Neuronal stem cell (in vitro differentiated cells): ENCODE results near the gene KLHL35.

Experiments used
- DNase-seq: peaks from one replicate; pipeline ENCODE4 v3.0.0-alpha.2; 2013; ENCODE audit warnings: low spot score
- H2AFZ ChIP-seq: one replicate; pipeline ENCODE4 v1.6.1; 2013; ENCODE audit warnings: mild to moderate bottlenecking, low read length, inconsistent platforms
- H2AK5ac ChIP-seq: 2 replicates; pipeline ENCODE4 v1.6.1; 2013; ENCODE audit warnings: low read depth, mild to moderate bottlenecking, inconsistent platforms, low read length, moderate library complexity, mixed read lengths
- H2BK120ac ChIP-seq: 2 replicates; pipeline ENCODE4 v1.6.1; 2013; ENCODE audit warnings: low read depth, mild to moderate bottlenecking, inconsistent platforms, low read length, moderate library complexity, mixed read lengths
- H2BK12ac ChIP-seq: one replicate; pipeline ENCODE4 v1.6.1; 2013; ENCODE audit warnings: low read length, inconsistent platforms
- H2BK15ac ChIP-seq: 2 replicates; pipeline ENCODE4 v1.6.1; 2013; ENCODE audit warnings: mild to moderate bottlenecking, low read length, inconsistent platforms, mixed read lengths
- H2BK5ac ChIP-seq: one replicate; pipeline ENCODE4 v1.6.1; 2013; ENCODE audit warnings: inconsistent platforms, mild to moderate bottlenecking, low read length, moderate library complexity
- H3K14ac ChIP-seq: one replicate; pipeline ENCODE4 v1.6.1; 2013; ENCODE audit warnings: low read length, inconsistent platforms
- H3K18ac ChIP-seq: 2 replicates; pipeline ENCODE4 v1.6.1; 2013; ENCODE audit warnings: low read length, inconsistent platforms
- H3K23ac ChIP-seq: 2 replicates; pipeline ENCODE4 v1.6.1; 2013; ENCODE audit warnings: low read depth, mild to moderate bottlenecking, mixed read lengths, low read length, inconsistent platforms; ENCODE audit not compliant: poor library complexity
- H3K27ac ChIP-seq: replicated peaks from 3 replicates; pipeline ENCODE4 v1.5.1; 2013; ENCODE audit warnings: low read length, inconsistent platforms
- H3K27me3 ChIP-seq, 3 experiments: 2 replicates each; pipeline ENCODE4 v1.6.1; 2013; ENCODE audit warnings: low read length in 3 of 3, mild to moderate bottlenecking in 2 of 3, inconsistent platforms in 1 of 3, low read depth in 1 of 3, mixed read lengths in 1 of 3, moderate library complexity in 1 of 3; ENCODE audit not compliant: control insufficient read depth in 3 of 3, insufficient read depth in 3 of 3
- H3K36me3 ChIP-seq, 2 donors: replicated peaks in 1 of 2; 2 replicates each; pipeline ENCODE4 v1.6.1; 2013; ENCODE audit warnings: low read length in 2 of 2; ENCODE audit not compliant: control insufficient read depth in 2 of 2, insufficient read depth in 2 of 2
- H3K4ac ChIP-seq: 2 replicates; pipeline ENCODE4 v1.6.1; 2013; ENCODE audit warnings: inconsistent platforms, mild to moderate bottlenecking, low read length, moderate library complexity
- H3K4me1 ChIP-seq, 2 donors: 1 replicate in 1 of 2; 2 replicates in 1 of 2; pipeline ENCODE4 v1.6.1; 2013; ENCODE audit warnings: low read length in 2 of 2, low read depth in 1 of 2; ENCODE audit not compliant: control insufficient read depth in 2 of 2, insufficient read depth in 1 of 2
- H3K4me2 ChIP-seq: one replicate; pipeline ENCODE4 v1.6.1; 2013; ENCODE audit warnings: mild to moderate bottlenecking, low read length, inconsistent platforms; ENCODE audit not compliant: insufficient read depth, poor library complexity, severe bottlenecking
- H3K4me3 ChIP-seq, 2 donors: 2 replicates each; pipeline ENCODE4 v1.5.1; 2013; ENCODE audit warnings: low read length in 2 of 2, mild to moderate bottlenecking in 2 of 2, inconsistent platforms in 1 of 2, moderate library complexity in 1 of 2
- H3K79me1 ChIP-seq: one replicate; pipeline ENCODE4 v1.6.1; 2013; ENCODE audit warnings: low read depth, mild to moderate bottlenecking, inconsistent platforms, low read length, moderate library complexity
- H3K9ac ChIP-seq: one replicate; pipeline ENCODE4 v1.6.1; 2013; ENCODE audit warnings: mild to moderate bottlenecking, low read depth, low read length, inconsistent platforms; ENCODE audit not compliant: poor library complexity
- H3K9me3 ChIP-seq, 2 donors: replicated peaks in 1 of 2; 2 replicates each; pipeline versions ENCODE3 to v1.6.1; 2013; ENCODE audit warnings: low read length in 2 of 2, mild to moderate bottlenecking in 2 of 2, inconsistent platforms in 1 of 2, low read depth in 1 of 2, mixed read lengths in 1 of 2, moderate library complexity in 1 of 2; ENCODE audit not compliant: control insufficient read depth in 2 of 2, insufficient read depth in 1 of 2
- H4K8ac ChIP-seq: one replicate; pipeline ENCODE4 v1.6.1; 2013; ENCODE audit warnings: low read depth, mild to moderate bottlenecking, inconsistent platforms, low read length, moderate library complexity
- H4K91ac ChIP-seq: one replicate; pipeline ENCODE4 v1.6.1; 2013; ENCODE audit warnings: low read length, low read depth, mild to moderate bottlenecking, inconsistent platforms; ENCODE audit not compliant: poor library complexity
- WGBS, 2 donors: extraction: QIAGEN DNeasy Blood & Tissue Kit; methylation state at CpG; one replicate each; pipeline ENCODE4 v1.1.7; 2013; ENCODE audit warnings: missing lambda C conversion rate in 2 of 2, mixed read lengths in 1 of 2; ENCODE audit not compliant: insufficient read length in 2 of 2, insufficient replicate concordance in 1 of 2; ENCODE audit errors: extremely low coverage in 2 of 2; 5-methylcytosine and 5-hydroxymethylcytosine counted together

The KLHL35 gene

DNA sequence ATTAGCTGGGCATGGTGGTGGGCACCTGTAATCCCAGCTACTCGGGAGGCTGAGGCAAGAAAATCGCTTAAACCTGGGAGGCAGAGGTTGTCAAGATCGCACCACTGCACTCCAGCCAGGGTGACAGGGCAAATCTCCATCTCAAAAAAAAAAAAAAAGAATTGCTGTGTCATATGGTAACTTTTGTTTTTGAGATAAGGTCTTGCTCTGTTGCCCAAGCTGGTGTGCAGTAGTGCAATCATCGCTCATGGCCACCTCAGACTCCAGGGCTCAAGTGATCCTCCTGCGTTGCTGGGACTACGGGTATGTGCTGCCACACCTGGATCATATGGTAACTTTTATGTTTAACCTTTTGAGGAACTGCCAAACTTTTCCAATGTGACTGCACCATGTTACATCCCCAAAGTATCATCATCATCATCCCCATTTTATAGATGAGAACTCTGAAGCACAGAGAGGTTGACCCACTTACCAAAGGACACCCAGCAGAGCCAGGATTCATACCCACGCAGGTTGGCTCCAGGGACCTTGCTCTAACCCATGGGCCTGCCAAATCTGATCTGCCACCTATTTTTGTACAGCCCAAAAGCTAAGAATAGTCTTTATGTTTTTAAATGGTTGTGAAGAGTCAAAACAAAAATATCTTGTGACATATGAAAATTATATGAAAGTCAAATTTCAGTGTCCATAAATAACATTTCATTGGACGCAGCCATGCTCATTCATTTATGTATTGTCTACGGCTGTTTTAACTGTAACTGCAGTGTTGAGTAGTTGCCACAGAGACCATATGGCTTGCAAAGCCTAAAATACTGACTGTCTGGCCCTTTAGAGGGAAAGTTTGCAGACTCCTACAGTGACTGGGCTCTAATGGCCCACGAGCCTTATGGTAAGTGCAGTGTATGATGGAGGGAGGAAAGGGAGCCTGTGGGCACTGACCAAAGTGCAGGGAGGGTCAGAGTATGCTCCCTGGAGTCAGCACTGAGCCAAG is 47.5 kb upstream of the KLHL35 start:
- H2BK12ac ChIP-seq = no peak overlapping the region
- no peak for DNase-seq
- H3K79me1 ChIP-seq = no peaks in the 10 kb centered on the region
- H2AFZ ChIP-seq = no peak overlapping the region
- H3K9me3 ChIP-seq = no peaks in the 10 kb centered on the region
- H3K4me3 ChIP-seq = no peak overlapping the region
- H3K4me2 ChIP-seq = no peak overlapping the region
- H3K36me3 ChIP-seq = no peaks in the 10 kb centered on the region
- H2BK15ac ChIP-seq = no peak overlapping the region
- no peak overlapping the region for H3K27ac ChIP-seq
- H3K27me3 ChIP-seq = peaks cover 0 to 5% (median 0%) of the 10 kb centered on the region in 3 experiments
- no peak overlapping the region for H4K8ac ChIP-seq
- no peak overlapping the region for H2BK120ac ChIP-seq
- H3K9ac ChIP-seq = no peak overlapping the region
- H2BK5ac ChIP-seq = no peak overlapping the region
- no CpG with 5 or more reads among the region's 10 CpGs for WGBS, 2 donors
- H3K23ac ChIP-seq = no peak overlapping the region
- H3K4me1 ChIP-seq = peaks cover 4 to 12% of the 10 kb centered on the region in 2 donors
- H2AK5ac ChIP-seq = no peak overlapping the region
- H3K14ac ChIP-seq = no peak overlapping the region
- H3K18ac ChIP-seq = no peak overlapping the region
- no peak overlapping the region for H4K91ac ChIP-seq
- no peak overlapping the region for H3K4ac ChIP-seq

DNA sequence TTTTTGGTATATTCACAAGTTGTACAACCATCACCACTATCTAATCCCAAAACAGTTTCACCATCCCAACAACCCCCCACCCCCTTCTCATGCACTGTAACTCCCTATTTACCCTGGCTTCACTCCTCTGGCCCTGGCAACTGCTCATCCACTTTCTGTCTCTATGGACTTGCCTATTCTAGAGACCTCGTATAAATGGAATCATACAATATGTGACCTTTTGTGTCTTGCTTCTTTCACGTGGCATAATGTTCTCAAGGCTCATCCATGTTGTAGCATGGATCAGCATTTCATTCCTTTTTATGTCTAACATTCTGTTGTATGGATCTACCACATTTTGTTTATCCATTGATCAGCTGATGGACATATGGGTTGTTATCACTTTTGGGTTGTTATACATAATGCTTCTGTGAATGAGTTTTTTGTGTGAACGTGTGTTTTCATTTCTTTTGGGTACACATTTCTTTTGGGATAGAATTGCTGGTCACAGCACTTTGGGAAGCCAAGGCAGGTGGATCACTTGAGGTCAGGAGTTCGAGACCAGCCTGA is 46.7 kb upstream of the KLHL35 start:
- H2BK15ac ChIP-seq = no peak overlapping the region
- no peak overlapping the region for H2AK5ac ChIP-seq
- H3K27me3 ChIP-seq = peaks cover 0 to 5% (median 0%) of the 10 kb centered on the region in 3 experiments
- H2AFZ ChIP-seq = no peak overlapping the region
- H3K23ac ChIP-seq = no peak overlapping the region
- H2BK5ac ChIP-seq = no peak overlapping the region
- H2BK120ac ChIP-seq = no peak overlapping the region
- no peak overlapping the region for H2BK12ac ChIP-seq
- H3K4ac ChIP-seq = no peak overlapping the region
- H3K4me2 ChIP-seq = no peak overlapping the region
- no peak overlapping the region for H3K18ac ChIP-seq
- H4K8ac ChIP-seq = no peak overlapping the region
- no peaks in the 10 kb centered on the region for H3K36me3 ChIP-seq
- WGBS, 2 donors = no CpG with 5 or more reads among the region's 4 CpGs
- H4K91ac ChIP-seq = no peak overlapping the region
- no peak overlapping the region for H3K4me3 ChIP-seq
- H3K9ac ChIP-seq = no peak overlapping the region
- H3K4me1 ChIP-seq = peaks cover 7 to 17% of the 10 kb centered on the region in 2 donors
- no peak overlapping the region for H3K14ac ChIP-seq
- no peak overlapping the region for H3K27ac ChIP-seq
- no peaks in the 10 kb centered on the region for H3K79me1 ChIP-seq
- DNase-seq = no peak
- H3K9me3 ChIP-seq = no peaks in the 10 kb centered on the region

DNA sequence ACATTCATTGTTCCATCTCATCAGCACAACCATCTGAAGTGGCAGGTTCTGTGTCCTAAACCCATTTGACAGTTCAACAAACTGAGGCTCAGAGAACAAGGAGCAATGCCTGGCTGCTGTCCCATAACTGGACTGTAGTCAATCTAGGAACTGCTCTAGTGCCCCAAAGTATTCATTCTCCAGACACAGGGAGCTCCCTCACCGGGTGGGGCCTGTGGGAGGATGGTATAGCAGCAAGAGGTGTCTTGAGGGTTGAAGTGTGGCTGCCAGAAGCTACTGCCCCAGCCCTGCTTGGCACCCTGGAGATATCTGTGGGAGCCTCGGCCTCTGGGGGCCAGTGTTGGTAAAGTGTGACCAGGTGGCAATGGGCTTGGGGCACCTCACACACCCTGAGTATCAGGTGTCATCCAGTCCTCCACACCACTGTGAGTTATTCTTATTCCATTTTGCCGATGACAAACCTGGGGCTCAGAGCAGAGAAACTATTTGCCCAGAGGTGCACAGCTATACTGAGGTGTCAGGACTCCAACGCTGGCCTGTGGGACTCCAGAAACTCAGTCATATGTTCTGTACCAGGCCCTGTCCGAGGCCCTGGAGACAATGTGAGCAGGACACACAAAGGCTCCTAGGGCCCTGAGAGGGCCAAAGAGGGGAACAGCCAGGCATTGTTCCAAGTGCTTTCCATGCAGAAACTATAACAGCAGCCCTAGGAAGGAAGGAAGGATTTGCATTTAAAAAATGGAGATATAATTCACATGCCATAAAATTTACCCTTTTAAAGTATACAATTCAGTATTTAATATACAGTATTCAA is 46.0 kb upstream of the KLHL35 start:
- DNase-seq = no peak
- Histone ChIP-seq H3K18ac (peak overlapping the region; percentile 58), H3K4ac (peak overlapping the region; percentile 66), H2BK120ac (no peak overlapping the region), H3K14ac (no peak overlapping the region), H3K23ac (peak overlapping the region; percentile 19), H2BK12ac (no peak overlapping the region), H4K91ac (no peak overlapping the region), H2BK5ac (no peak overlapping the region), H2AK5ac (no peak overlapping the region), H3K4me3 (no peak overlapping the region), H2BK15ac (peak overlapping the region; percentile 16), H3K9ac (no peak overlapping the region), H3K27me3 (peaks cover 0 to 5% (median 0%) of the 10 kb centered on the region in 3 experiments), H3K27ac (no peak overlapping the region), H3K9me3 (no peaks in the 10 kb centered on the region), H3K79me1 (no peaks in the 10 kb centered on the region), H3K4me2 (no peak overlapping the region), H3K36me3 (no peaks in the 10 kb centered on the region), H3K4me1 (peaks cover 7 to 18% of the 10 kb centered on the region in 2 donors), H2AFZ (no peak overlapping the region), H4K8ac (no peak overlapping the region)
- WGBS, 2 donors = no CpG with 5 or more reads among the region's 5 CpGs
